ENCODE measurements around the gene OR6C65.
"Not testable (repeated sequence)": the region's sequence is repeated elsewhere in the genome, so short reads cannot be mapped to it uniquely, and the experiment has no call there.

OR6C65 gene

DNA sequence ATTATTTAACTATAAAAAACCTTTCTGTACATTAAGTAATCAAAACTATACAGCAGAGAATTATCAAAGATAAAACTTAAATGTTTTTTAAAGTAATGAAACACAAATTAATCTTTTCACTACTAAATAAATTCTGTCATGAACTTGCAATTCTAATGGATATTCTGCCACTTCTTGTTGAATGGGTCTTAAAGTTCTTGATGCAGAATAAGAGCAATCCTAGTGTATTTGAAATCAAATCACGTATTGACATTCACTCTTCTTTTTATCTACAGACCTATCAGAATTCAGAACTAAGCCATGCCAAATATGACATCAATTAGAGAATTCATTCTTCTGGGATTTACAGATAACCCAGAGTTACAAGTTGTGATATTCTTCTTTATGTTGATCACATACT is at the start of gene OR6C65:
Gene OR6C65 (plus strand): TSS at position 301 of the 400 bp plus-strand sequence. CDS start 0 bp downstream, at position 301.
- no peak for DNase-seq

DNA sequence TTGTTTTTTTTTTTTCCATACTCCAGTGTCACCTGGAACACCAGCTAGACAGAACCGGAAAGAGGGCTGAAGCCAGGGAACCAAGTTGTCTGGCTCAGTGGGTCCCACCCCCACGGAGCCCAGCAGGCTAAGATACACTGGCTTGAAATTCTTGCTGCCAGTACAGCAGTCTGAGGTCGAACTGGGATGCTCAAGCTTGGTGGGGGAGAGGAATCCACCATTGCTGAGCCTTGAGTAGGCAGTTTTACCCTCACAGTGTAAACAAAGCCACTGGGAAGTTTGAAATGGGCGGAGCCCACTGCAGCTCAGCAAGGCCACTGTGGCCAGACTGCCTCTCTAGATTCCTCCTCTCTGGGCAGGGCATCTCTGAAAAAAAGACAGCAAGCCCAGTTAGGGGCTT is 45.0 kb upstream of the OR6C65 start:
- DNase-seq = not testable (repeated sequence)

DNA sequence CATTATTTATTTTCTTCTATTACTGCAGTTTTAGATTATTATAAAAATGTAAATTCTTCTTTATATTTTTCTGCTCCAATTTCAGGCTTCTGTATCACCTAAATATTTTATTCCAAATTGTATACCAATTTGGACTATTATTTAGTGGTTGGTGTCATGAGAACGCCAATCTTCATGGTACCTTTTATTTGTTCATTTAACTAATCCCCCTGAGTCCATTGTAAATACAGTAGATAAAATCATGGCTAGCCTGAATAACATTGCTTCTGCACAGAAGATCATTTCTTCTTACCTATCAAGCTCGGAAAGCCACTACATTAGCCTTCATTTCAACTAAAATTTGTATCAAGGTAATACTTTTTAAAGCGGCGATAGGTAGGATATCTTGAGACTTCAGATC is 37.7 kb upstream of the OR6C65 start, which contains the start of gene OR6C75:
Gene OR6C75 (plus strand): TSS at position 301 of the 400 bp plus-strand sequence. CDS start 2,136 bp downstream, outside the sequence.
- no peak for DNase-seq

DNA sequence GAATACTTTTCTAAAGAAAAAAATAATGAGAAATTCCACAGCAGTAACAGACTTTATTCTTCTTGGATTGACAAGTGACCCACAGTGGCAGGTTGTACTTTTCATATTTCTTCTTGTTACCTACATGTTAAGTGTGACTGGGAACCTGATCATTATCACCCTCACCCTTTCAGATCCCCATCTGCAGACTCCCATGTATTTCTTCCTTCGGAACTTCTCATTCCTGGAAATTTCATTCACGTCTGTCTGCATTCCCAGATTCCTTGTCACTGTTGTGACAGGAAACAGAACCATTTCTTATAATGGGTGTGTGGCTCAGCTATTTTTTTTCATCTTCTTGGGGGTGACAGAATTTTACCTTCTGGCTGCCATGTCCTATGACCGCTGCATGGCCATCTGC is 35.2 kb upstream of the OR6C65 start:
- no peak for DNase-seq

DNA sequence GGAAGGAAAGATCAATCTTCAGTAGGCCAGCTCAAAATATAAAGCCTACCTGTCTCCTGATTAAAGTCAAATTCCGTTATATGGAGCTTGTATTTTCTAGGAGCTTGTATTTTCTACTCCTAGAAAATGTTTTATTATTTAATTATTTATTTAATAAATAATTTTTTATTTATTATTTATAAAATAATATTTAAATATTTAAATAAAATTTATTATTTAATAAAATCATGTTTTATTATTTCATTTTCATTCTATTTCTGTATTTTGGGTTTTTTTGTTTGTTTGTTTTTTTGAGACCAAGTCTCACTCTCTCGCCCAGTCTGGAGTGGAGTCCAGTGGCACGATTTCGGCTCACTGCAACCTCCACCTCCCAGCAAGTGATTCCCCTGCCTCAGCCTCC is 27.8 kb upstream of the OR6C65 start:
- DNase-seq = no peak

DNA sequence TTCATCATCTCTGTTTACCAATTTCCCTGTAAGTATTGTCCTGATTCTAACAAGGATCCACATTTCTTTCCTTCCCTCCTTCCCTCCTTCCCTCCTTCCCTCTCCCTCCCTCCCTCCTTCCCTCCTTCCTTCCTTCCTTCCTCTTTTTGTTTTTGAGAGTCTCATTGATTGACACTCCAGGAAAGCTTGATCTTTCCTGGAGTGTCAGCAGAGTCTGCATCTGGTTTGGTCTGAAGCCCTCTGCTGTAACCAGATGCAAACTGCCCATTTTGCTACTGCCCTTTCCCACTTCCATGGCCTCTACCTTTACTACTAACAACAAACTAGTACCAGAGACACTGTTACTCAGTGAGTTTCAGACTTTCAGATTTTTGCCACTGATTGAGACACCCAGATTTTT is 14.4 kb upstream of the OR6C65 start:
- DNase-seq = no peak

DNA sequence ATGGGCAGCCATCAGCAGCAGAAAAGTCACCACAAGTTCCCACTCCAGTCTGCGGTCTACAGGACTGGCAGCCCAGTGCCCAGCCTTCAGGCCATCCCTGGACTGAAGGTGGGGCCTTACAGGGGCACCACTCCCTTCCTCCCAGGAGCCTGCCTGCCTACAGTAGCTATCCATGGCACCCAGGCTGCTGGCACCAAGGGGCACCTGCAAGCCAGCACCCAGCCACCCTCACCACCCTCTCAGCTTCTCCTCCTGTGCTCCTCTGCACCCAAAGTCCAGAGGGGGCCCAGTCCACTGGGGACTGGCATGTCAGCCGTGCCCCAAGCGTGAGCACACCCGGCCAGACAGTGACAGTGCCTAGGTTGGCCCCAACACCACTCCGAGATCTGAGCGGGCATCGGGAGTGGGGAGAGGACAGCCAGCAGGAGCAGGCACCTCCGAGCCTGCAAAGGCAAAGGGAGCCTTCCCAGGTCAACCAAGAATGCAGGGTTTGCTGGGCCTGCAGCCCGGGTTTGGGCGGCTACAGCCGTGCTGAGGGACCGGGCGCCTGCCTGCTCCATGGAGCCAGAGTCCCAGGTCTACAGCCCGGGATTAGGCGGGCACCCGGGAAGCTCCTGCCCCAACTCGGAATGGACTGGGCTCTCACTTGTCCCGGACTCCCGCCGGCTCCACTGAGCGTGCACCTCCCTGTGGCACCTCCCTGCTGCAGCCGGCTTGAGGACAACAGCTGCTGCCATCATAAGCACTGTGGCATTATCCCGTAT is 8.1 kb upstream of the OR6C65 start:
- no peak for DNase-seq

DNA sequence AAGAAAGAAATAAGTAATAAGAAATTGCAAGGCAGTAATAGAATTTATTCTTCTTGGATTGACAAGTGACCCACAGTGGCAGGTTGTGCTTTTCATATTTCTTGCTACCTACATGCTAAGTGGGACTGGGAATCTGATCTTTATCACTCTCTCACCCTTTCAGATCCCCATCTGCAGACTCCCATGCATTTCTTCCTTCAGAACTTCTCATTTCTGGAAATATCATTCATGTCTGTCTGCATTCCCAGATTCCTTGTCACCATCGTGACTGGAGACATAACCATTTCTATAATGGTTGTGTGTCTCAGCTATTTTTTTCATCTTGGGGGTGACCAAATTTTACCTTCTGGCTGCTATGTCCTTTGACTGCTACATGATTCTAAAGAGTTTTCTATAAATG is 4.0 kb upstream of the OR6C65 start:
- DNase-seq = no peak

DNA sequence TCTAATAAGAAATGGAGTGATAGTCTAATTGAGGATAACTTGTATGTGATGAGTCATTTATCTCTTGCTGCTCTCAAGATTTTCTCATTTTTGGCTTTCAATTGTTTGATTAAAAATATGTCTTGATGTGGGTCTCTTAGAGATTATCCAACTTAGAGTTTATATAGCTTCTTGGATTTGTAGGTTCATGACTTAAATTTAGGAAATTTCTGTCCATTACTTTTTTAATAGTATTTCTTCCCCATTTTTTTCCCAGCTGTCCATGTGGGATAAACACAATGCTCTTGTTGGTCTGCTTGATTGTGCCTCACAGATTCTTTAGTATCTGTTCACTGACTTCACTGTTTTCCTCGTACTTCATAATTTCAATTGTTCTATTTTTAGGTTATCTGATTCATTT is 7.5 kb downstream of the OR6C65 start:
- no peak for DNase-seq

DNA sequence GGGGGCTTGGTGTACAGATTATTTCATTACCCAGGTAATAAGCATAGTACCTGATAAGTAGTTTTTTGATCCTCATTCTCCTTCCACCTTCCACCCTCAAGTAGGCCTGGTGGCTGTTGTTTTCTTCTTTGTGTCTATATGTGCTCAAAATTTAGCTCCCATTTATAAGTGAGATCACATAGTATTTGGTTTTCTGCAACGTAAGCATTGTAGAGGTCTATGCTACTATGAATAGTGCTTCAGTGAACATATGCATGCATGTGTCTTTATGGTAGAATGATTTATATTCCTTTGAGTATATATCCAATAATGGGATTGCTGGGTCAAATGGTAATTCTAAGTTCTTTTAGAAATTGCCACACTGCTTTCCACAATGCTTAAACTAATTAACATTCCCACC is 8.8 kb downstream of the OR6C65 start:
- DNase-seq = not testable (repeated sequence)

DNA sequence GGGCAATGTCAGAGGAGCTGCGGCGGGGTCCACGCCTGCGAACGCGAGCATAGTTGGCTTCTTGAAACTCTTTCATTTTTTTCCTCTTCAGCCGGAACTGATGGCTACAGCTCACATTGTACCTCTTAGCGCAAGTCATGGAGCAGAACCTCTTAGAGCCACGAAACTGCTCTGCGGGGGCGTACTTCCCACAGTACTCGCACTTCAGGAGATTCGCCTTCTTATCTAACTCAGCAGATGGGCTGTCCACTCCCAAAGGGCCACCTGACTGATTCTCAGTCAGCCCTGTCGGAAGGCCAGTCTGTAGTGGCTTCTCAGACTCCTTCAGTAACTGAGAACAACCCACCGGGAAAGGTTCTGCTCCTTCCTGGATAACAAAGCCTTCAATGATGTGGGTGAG is 11.8 kb downstream of the OR6C65 start:
- not testable (repeated sequence) for DNase-seq

DNA sequence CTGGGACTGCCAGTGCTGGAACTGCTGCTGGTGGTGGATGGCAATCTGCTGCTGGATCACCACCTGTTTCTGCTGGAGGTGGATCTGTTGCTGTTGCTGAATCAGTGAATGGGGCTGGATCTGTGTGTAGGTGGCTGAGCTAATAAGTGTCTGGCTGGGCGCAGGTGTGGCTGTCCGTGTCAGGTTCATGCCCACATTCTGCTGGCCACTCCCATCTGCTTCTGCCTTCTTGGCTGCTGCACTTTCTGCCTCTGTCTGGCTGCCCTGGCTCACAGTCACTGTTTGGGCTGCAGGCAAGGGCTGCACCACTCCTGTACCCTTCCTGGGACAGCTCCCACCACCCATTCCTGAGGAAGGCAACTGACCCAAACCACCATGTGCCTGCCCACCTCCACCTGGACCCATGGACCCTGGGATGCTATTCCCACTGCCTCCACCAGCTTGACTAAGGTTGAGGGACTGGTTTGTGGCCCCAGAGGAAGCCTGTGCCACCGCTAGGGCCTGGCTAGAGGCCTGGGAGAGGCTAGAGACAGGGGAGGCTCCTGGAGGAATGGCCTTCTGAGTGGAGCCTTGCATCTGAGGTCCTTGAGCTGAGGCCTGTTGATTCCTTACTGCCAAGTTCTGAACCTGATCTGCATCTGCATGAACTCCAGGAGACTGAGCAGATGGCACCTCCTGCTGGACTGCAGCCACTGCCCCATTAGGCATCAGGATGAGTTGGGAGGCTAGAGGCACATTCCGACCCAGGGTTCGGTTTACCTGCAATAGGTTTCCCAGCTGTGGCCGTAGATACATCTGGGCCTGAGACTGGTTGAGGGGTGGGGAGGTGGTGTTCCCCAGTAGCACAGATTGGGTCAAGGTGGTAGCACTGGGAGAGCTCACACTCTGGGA is 13.4 kb downstream of the OR6C65 start:
- not testable (repeated sequence) for DNase-seq

DNA sequence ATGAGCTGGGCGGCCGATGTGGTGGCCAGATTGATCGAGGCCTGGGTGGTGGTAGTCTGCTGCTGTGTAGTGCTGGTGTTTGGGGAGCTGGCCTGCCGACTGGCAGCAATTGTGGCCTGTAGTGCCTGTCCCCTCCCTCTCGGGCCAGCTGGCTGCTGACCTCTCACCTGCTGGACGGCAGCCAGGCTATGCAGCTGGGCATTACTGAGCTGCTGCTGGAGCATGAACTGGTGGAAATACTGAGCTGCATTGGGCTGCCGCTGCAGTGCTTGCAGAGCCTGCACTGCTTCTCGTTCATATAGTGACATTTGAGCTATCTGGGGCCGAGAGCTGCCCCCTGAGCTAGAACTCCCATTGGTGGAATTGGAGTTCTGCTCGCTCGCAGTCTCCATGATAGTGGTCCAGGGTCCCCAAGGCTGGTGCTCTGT is 14.1 kb downstream of the OR6C65 start:
- DNase-seq = not testable (repeated sequence)

DNA sequence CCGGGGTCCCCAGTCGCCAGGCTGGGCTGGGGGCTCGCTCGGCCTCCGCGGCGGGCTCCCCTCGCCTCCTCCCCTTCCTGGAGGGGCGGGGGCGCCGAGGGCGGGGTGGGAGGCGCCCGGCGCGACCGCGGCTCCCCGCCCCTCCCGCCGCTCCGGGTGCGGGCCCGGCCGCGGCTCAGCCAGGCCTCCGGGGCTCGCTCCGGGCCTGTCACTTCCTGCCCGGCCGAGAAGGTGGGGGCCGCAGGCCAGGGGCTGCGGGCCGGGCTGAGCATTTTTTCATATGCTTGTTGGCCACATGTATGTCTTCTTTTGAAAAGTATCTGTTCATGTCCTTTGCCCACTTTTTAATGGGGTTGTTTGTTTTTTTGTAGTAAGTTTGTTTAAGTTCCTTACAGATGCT is 14.6 kb downstream of the OR6C65 start:
- DNase-seq = not testable (repeated sequence)

DNA sequence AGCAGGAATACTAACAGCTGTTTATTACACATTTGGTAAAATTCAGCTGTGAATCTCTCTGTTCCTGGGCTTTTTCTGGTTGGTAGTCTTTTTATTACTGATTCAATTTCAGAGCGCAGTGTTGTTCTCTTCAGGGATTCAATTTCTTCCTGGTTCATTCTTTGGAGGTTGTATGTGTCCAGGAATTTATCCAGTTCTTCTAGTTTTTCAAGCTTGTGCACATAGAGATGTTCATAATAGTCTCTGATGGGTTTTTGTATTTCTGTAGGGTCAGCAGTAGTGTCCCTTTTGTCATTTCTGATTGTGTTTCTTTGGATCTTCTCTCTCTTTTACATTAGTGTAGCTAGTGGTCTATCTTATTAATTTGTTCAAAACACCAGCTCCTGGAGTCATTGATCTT is 16.6 kb downstream of the OR6C65 start:
- no peak for DNase-seq

DNA sequence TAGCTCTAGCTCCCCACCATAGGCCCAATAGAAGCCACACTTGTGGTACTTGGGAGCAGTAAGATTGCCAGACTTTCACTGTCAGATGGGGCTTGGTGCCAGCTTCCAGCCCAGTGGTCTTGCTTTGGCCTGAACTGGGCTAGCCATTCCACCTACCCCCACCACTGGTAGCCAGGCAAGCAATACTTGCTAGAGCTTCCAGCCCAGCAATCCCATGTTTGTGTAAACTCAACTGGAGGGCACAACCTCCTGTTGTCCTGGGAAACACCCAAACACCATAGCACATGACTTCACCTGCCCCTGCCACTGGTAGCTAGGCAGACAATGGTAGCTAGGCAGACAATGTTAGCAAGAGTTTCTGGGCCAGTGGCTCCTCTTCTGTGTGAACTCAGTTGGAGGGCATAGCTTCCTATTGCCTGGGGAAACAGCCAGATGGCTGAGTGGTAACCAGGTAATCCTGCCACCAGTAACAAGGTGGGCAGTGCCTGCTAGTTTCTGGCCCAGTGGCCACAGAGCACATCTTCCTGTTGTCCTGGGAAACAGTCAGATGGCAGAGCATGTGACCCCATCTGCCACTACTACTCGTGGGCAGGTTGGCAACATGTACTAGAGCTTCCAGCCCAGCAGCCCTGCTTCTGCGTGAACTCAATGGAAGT is 20.1 kb downstream of the OR6C65 start:
- no peak for DNase-seq

DNA sequence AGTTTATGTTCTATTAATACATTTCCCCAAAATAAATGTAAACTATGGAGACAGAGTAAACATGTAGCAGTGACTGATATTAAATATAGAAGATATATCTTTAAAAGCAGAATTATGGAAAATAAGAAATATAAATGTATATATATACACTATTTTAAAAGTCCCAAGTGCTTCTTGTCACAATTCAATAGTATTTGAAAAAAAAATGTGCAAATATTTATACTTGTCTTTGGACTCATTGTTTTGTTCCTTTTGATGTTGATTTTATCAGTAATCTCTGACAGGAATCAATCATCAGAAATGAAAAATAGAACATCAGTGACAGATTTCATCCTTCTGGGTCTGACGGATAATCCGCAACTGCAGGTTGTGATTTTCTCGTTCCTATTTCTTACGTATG is 25.6 kb downstream of the OR6C65 start, which contains the start of gene OR6C76:
Gene OR6C76 (plus strand): TSS at position 301 of the 400 bp plus-strand sequence. CDS start 0 bp downstream, at position 301.
- no peak for DNase-seq

DNA sequence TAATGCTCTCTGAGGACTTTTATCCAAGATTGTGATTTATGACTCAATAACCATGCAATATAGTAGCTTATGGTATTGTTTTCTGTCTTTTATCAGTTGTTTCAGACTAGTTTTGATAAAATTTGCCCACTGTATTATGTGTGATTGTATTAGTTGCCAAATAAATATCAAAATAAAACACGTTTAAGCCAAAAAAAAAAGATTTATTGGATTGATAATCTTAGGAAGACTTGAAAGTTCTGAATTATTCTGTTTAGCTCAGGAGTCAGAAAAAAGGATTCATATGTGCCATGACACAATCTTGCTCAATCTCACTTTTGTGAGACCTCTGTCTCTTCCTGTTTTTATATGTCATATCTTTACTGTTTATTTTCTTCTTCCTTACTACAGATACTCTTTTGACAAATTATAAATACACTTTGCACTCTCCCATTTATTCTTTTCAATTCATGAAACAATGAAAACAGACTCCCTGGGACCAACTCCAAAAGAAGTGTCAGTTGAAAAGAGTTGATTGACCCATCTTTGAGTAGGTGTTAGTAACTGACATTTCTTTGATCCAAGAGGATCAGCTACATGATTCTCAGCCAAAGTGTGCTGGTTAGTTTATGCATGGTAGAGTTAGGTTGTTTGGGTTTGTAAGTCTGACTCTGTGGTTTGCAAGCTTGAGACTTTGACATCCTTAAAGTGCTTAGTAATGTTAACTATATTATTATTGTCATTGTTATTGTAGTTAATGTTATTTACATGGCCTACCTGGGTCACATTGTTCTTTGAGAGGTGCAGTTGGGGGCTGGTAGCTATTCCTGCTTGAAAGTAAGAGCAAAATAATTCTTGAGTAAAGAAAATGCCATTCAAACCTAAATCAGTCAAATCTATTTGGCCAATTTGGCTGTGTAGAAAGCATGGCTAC is 28.3 kb downstream of the OR6C65 start:
- no peak for DNase-seq

DNA sequence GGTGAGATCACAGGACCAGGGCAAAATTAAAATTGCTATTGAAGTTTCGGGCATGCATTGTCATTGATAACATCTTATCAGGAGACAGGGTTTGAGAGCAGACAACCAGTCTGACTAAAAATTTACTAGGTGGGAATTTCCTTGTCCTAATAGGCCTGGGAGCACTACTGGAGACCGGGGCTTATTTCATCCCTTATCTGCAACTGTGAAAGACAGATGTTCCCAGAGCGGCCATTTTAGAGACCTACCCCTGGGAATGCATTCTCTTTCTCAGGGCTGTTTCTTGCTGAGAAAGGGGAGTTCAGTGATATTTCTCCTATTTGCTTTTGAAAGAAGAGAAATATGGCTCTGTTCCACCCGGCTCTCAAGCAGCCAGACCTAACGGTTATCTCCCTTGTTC is 40.9 kb downstream of the OR6C65 start:
- DNase-seq = not testable (repeated sequence)

DNA sequence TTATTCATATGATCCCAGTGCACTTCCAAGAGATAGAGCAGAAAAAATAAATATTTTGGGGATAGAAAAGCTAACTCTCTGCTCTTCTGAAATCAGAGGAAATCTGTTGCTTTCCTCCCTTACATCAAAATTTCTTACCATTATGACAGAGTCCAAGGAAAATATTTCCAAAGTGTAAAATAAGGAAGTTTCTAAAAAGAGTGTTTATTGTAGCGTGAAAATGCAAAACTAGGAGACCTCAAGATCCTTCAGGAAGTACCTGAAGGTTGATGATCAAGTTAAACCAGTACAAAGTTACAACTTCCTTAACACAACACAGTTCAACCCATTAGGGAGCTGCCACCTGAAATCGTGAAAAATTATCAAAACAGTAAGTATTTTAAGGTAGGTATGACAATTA is 43.4 kb downstream of the OR6C65 start, which contains the start of gene OR6C2:
Gene OR6C2 (plus strand): TSS at position 301 of the 400 bp plus-strand sequence. CDS start 8,138 bp downstream, outside the sequence.
- no peak for DNase-seq

DNA sequence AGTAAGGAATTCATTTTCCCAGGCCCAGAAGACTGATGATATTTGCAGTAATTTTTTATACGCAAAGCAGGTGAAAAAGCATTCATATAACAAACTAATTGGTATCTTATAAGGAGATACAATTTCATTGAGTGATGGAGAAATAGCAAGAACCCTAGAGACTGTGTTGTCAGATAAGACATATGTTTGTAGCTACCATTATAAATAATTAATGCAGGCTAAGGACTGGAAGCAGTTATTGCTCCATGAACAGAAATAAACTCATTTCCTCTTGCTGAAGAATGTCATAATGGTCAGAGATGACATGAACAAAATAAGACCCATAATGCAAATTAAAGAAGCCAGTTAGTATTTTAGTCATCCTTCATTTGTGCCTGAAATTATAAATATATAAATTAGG is 45.0 kb downstream of the OR6C65 start:
- no peak for DNase-seq

DNA sequence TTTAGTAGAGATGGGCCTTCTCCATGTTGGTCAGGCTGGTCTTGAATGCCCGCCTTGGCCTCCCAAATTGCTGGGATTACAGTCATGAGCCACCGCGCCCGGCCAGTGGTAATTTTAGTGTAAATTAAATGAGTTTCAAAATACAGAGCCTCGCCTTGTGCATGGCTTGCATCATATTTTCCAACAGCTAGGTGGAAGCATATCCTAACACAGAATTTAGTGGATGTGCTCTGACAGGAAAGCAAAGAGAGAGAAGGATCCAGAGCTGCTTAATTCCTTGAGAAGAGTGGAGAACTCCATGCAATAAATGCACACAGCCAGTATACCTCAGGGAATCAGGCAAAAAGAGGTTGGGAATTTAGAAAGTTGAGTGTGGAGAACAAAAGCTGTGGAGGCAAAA is 46.0 kb downstream of the OR6C65 start:
- no peak for DNase-seq

All from NCI-H524 (cell line).